ENCODE data around the gene TERT.

Gene TERT

GRCh38 chr5:1255081-1255561 lies 39.7 kb downstream of the TERT start:
- no peak for DNase-seq

- no peak for DNase-seq
Observed at GRCh38 chr5:1254196-1254595, 40.7 kb downstream of the TERT start.

GRCh38 chr5:1253456-1254105 lies 41.3 kb downstream of the TERT start:
- no peak for DNase-seq

- DNase-seq: no peak
Observed at GRCh38 chr5:1252681-1253080, 42.2 kb downstream of the TERT start.

- no peak for DNase-seq
Observed at GRCh38 chr5:1251678-1252580, 42.9 kb downstream of the TERT start.

- no peak for DNase-seq
Observed at GRCh38 chr5:1249366-1250280, 45.2 kb downstream of the TERT start.

GRCh38 chr5:1247811-1248210 lies 47.1 kb downstream of the TERT start:
- DNase-seq: no peak

GRCh38 chr5:1246711-1247431 lies 48.0 kb downstream of the TERT start:
- DNase-seq: no peak

GRCh38 chr5:1245905-1246576 lies 48.8 kb downstream of the TERT start:
- no peak for DNase-seq

GRCh38 chr5:1244976-1245375 lies 49.9 kb downstream of the TERT start:
- no peak for DNase-seq

GRCh38 chr5:1244255-1244654 lies 50.6 kb downstream of the TERT start:
- no peak for DNase-seq

- no peak for DNase-seq
Observed at GRCh38 chr5:1243487-1244130, 51.3 kb downstream of the TERT start.

GRCh38 chr5:1242733-1243486 lies 52.0 kb downstream of the TERT start:
- DNase-seq: no peak

GRCh38 chr5:1241509-1242080 lies 53.3 kb downstream of the TERT start:
- DNase-seq: no peak

- DNase-seq: no peak
Observed at GRCh38 chr5:1240496-1241260, 54.2 kb downstream of the TERT start.

- DNase-seq: no peak
Observed at GRCh38 chr5:1239505-1240251, 55.2 kb downstream of the TERT start.

- DNase-seq: no peak
Observed at GRCh38 chr5:1235838-1236237, 59.0 kb downstream of the TERT start.

- DNase-seq: no peak
Observed at GRCh38 chr5:1235379-1235778, 59.5 kb downstream of the TERT start.

- DNase-seq: no peak
Observed at GRCh38 chr5:1232780-1233179, 62.1 kb downstream of the TERT start.

Data from GDM1 (cell line).